Heart right ventricle (tissue), 16 donors: Measurements from ENCODE around the gene P3H3. TPM values are rescaled to one million over a fixed set of nuclear protein-coding genes. Genes with fewer than 3 reads are reported as not detected.

Experiments used
- ATAC-seq, 8 donors: fragments of 200-7000 bp; cut with Tn5 transposase; one replicate each; pipeline ENCODE4 v1.9.1; 2020; ENCODE audit warnings: mild to moderate bottlenecking in 8 of 8, moderate library complexity in 8 of 8, moderate number of reproducible peaks in 1 of 8
- DNase-seq, 2 donors: peaks; one replicate each; pipeline ENCODE4 v3.0.0-alpha.2; 2020
- H3K27ac ChIP-seq, 10 donors: fragments of 200-600 bp; sonication (generic) in 2 of 10; one replicate each; pipeline versions ENCODE4 v1.5.0 to v1.8.0; 2020 to 2022; ENCODE audit warnings: mild to moderate bottlenecking in 3 of 10
- H3K27me3 ChIP-seq, 7 donors: fragments of 200-600 bp; one replicate each; pipeline ENCODE4 v1.8.0; 2021 to 2022; ENCODE audit warnings: mild to moderate bottlenecking in 2 of 7
- H3K36me3 ChIP-seq, 9 donors: fragments of 200-600 bp; sonication (generic) in 1 of 9; one replicate each; pipeline versions ENCODE4 v1.5.0 to v1.8.0; 2020 to 2022; ENCODE audit warnings: mild to moderate bottlenecking in 2 of 9
- H3K4me1 ChIP-seq, 9 donors: fragments of 200-600 bp; sonication (generic) in 1 of 9; one replicate each; pipeline versions ENCODE4 v1.5.0 to v1.8.0; 2020 to 2022; ENCODE audit warnings: mild to moderate bottlenecking in 4 of 9
- H3K4me3 ChIP-seq, 10 donors: fragments of 200-600 bp; sonication (generic) in 2 of 10; one replicate each; pipeline versions ENCODE4 v1.5.0 to v1.8.0; 2020 to 2022; ENCODE audit warnings: mild to moderate bottlenecking in 7 of 10, moderate library complexity in 2 of 10
- H3K9me3 ChIP-seq, 11 donors: fragments of 200-600 bp in 10 of 11; sonication (generic) in 2 of 11; one replicate each; pipeline versions ENCODE4 v1.5.0 to v1.8.0; 2013 to 2022; ENCODE audit warnings: mild to moderate bottlenecking in 2 of 11, control low read depth in 1 of 11, moderate library complexity in 1 of 11
- WGBS, 2 donors: extraction: QIAGEN DNeasy Blood & Tissue Kit; methylation state at CpG; one replicate each; pipeline ENCODE4 v1.1.7; 2013; ENCODE audit warnings: inconsistent platforms in 1 of 2; 5-methylcytosine and 5-hydroxymethylcytosine counted together
- intact Hi-C, 10 donors: fragments of 100-400 bp; cut with DNase I; formaldehyde crosslinking; loops; one replicate each; pipeline versions ENCODE4 v1.11.1 to v1.14.2; 2022
- polyA plus RNA-seq, 2 donors: library from polyadenylated mRNA; stranded (reverse); fragments of 200-250 nt; gene quantifications; one replicate each; pipeline ENCODE4 v1.2.3, GENCODE V29; 2013
- total RNA-seq, 10 donors: library from RNA; stranded (reverse); fragmentation: NEBNext Ultra II Directional in 3 of 10; extraction: Animal tissue kit (Norgen Biotek cat#: 25700) in 3 of 10; gene quantifications; one replicate each; pipeline versions ENCODE4 v1.2.1 to v1.2.4, GENCODE V29; 2021 to 2023
- TF ChIP-seq, protein P1 (sequence below), 9 donors: fragments of 200-600 bp; sonication (generic) in 2 of 9; IDR thresholded peaks; one replicate each; pipeline versions ENCODE4 v1.5.0 to v1.8.0; 2021 to 2022; ENCODE audit warnings: antibody characterized with exemption in 9 of 9, mild to moderate bottlenecking in 5 of 9, moderate library complexity in 1 of 9
- donor health status: Arrhythmogenic right ventricular cardiomyopathy.
- donor health status: ischemic (EF 13 %, LVEDD 7.1; RV severe dilation, severe dysfunction).
- donor health status: healthy with polysubstance abuse.
- donor health status: DM: no; HTN: yes; CAD: no.
- donor health status: DM: no; HTN: no; CAD: no.
- donor health status: ischemic (EF 25% LVEDD 6.9; RV normal size, moderate dysfunction).
- donor health status: ischemic (EF 25% LVEDD 5.7; RV mildly dilated, moderate dysfunction).
- donor health status: healthy.
- donor health status: DM: yes; HTN: yes; CAD: no.
- donor health status: Ischemic cardiomyopathy.
- donor health status: ischemic (EF 35%, LVEDD 5.7; RV mildly dilated, moderate dysfunction).
- donor health status: nonischemic (EF 11% LVEDD 7.7; RV severe dilation, severe dysfunction).
- donor health status: DM: yes; HTN: yes; CAD: no.
- donor health status: PGD.
- donor health status: ischemic (EF 29% LVEDD 5.4; RV normal size, mild dysfunction).
- donor health status: nonischemic (EF 23%, LVEDD 6.1; RV moderate dilation, normal function).

The P3H3 gene
- total and polyA plus RNA-seq, 12 donors = 6.4 to 37.8 (median 16.0) TPM

- no peak for DNase-seq
- TF ChIP-seq, protein P1, sequence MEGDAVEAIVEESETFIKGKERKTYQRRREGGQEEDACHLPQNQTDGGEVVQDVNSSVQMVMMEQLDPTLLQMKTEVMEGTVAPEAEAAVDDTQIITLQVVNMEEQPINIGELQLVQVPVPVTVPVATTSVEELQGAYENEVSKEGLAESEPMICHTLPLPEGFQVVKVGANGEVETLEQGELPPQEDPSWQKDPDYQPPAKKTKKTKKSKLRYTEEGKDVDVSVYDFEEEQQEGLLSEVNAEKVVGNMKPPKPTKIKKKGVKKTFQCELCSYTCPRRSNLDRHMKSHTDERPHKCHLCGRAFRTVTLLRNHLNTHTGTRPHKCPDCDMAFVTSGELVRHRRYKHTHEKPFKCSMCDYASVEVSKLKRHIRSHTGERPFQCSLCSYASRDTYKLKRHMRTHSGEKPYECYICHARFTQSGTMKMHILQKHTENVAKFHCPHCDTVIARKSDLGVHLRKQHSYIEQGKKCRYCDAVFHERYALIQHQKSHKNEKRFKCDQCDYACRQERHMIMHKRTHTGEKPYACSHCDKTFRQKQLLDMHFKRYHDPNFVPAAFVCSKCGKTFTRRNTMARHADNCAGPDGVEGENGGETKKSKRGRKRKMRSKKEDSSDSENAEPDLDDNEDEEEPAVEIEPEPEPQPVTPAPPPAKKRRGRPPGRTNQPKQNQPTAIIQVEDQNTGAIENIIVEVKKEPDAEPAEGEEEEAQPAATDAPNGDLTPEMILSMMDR (IDR thresholded peaks at IDR 0.05) = no peak
- peak in 7 of 8 donors; percentile 2 to 74 (median 47) for ATAC-seq
- Histone ChIP-seq H3K4me3 (peak overlapping the region in 9 of 10 donors; percentile 15 to 56 (median 47)), H3K4me1 (peaks cover 0 to 54% (median 15%) of the 10 kb centered on the region in 9 donors), H3K27ac (peak overlapping the region; percentile 33 to 91 (median 86)), H3K9me3 (no peaks in the 10 kb centered on the region), H3K27me3 (peaks cover 0 to 23% (median 0%) of the 10 kb centered on the region in 7 donors), H3K36me3 (peaks cover 0 to 67% (median 15%) of the 10 kb centered on the region in 9 donors)
- intact Hi-C loops = no loop called here
- WGBS, 2 donors = 58 to 72% methylated on average over 6 of the region's 6 CpGs
Observed at GRCh38 chr12:6833189-6833890, 5.1 kb downstream of the P3H3 start.

DNA sequence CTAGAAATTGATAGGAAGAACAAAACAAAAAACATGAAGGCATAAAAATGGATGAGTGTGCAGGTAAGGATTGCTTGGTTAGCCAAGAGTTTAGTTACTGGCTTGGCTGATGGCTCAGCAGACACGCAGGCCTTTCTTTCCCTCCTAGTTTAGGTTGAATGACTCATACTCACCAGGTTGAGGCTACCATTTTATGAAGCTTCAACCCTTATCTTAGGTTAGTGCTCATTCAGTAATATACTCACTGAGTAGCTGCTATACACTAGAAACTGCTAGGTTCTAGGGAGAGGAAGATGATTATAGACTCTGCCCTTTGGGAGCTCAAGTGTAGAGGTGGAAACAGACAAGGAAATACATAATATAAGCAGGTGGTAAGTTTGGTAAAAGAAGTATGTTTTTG, 6.0 kb downstream of the P3H3 start:
- H3K27ac ChIP-seq = peak overlapping the region in 9 of 10 donors; percentile 62 to 91 (median 87)
- peak in 1 of 8 donors; percentile 16 for ATAC-seq
- WGBS, 2 donors = 76 to 81% methylated on average over 1 of the region's 1 CpG
- H3K27me3 ChIP-seq = peaks cover 0 to 14% (median 0%) of the 10 kb centered on the region in 7 donors
- intact Hi-C loops = no loop called here
- peaks cover 0 to 76% (median 20%) of the 10 kb centered on the region in 9 donors for H3K36me3 ChIP-seq
- no peaks in the 10 kb centered on the region for H3K9me3 ChIP-seq
- no peak for DNase-seq
- TF ChIP-seq, protein P1 (IDR thresholded peaks at IDR 0.05) = no peak
- H3K4me1 ChIP-seq = peaks cover 0 to 47% (median 11%) of the 10 kb centered on the region in 9 donors
- H3K4me3 ChIP-seq = peak overlapping the region in 9 of 10 donors; percentile 15 to 56 (median 47)

- H3K9me3 ChIP-seq = no peaks in the 10 kb centered on the region
- TF ChIP-seq, protein P1 (IDR thresholded peaks at IDR 0.05) = no peak
- no peak for ATAC-seq
- DNase-seq = no peak
- peaks cover 0 to 45% (median 6%) of the 10 kb centered on the region in 9 donors for H3K4me1 ChIP-seq
- peak overlapping the region in 3 of 10 donors; percentile 26 to 56 (median 51) for H3K4me3 ChIP-seq
- intact Hi-C loops = no loop called here
- 85 to 90% methylated on average over 5 of the region's 5 CpGs for WGBS, 2 donors
- peak overlapping the region in 4 of 10 donors; percentile 87 to 91 (median 90) for H3K27ac ChIP-seq
- peaks cover 0 to 82% (median 20%) of the 10 kb centered on the region in 9 donors for H3K36me3 ChIP-seq
- peaks cover 0 to 8% (median 0%) of the 10 kb centered on the region in 7 donors for H3K27me3 ChIP-seq
Observed at GRCh38 chr12:6834873-6835272, 6.7 kb downstream of the P3H3 start.

DNA sequence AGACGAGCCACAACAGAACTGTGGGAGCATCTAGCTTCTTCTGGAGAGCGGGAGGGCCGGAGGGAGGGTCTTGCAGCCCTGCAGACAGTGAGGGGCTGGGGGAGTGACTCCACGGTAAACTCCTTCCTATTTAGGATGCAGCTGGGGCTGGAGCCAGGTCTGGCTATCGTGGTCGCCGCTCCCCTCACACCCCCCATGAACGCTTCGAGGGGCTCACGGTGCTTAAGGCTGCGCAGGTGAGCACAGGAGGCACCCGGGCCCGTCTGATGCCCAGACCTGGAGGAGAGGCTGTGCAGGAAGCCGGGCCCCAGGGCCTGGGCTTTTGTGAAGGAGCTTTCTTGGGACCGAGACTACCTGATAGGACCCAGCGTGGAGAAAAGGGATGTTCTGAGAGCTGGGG, 8.6 kb downstream of the P3H3 start:
- no peak overlapping the region for H3K27ac ChIP-seq
- H3K27me3 ChIP-seq = no peaks in the 10 kb centered on the region
- no peaks in the 10 kb centered on the region for H3K9me3 ChIP-seq
- ATAC-seq (no peak), DNase-seq (no peak)
- WGBS, 2 donors = 89 to 94% methylated on average over 16 of the region's 16 CpGs
- intact Hi-C loops = no loop called here
- H3K4me1 ChIP-seq = peaks cover 0 to 54% (median 6%) of the 10 kb centered on the region in 9 donors
- no peak overlapping the region for H3K4me3 ChIP-seq
- TF ChIP-seq, protein P1 (IDR thresholded peaks at IDR 0.05) = no peak
- peaks cover 0 to 73% (median 20%) of the 10 kb centered on the region in 9 donors for H3K36me3 ChIP-seq
